Uterus (tissue), 2 donors: ENCODE data around the gene ZDHHC21.

Experiments
- POLR2A ChIP-seq, 2 donors: fragments of 450-650 bp; IDR thresholded peaks; one replicate each; pipeline ENCODE4 v1.6.1; 2016; ENCODE audit warnings: antibody characterized with exemption in 2 of 2, mild to moderate bottlenecking in 1 of 2, moderate library complexity in 1 of 2
- TF ChIP-seq, protein P1 (sequence below), 4 experiments: fragments of 200-600 bp in 2 of 4; fragments of 450-650 bp in 2 of 4; sonication (generic) in 2 of 4; IDR thresholded peaks; one replicate each; pipeline ENCODE4 v1.5.1; 2016 to 2019; ENCODE audit warnings: antibody characterized with exemption in 4 of 4, mild to moderate bottlenecking in 2 of 4, moderate library complexity in 1 of 4

DNA sequence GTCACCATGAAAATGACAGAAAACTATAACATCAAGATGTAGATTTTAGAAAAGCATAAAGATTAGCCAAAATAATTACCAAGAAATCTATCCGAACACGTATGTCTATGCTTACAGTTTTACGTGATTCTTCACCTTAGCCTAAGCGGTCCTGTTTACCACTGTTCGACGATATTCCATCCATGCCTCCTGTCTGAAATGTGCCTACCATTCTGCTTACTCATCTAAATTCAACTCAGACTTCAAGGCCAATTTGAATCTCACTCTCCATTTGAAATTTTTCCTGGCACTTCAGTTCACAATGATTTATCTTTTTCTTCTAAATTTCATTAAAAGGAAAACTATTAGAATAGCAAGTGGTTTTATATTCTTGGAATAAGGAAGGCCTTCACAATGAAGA, 15.4 kb downstream of the ZDHHC21 start:
- TF ChIP-seq, protein P1, sequence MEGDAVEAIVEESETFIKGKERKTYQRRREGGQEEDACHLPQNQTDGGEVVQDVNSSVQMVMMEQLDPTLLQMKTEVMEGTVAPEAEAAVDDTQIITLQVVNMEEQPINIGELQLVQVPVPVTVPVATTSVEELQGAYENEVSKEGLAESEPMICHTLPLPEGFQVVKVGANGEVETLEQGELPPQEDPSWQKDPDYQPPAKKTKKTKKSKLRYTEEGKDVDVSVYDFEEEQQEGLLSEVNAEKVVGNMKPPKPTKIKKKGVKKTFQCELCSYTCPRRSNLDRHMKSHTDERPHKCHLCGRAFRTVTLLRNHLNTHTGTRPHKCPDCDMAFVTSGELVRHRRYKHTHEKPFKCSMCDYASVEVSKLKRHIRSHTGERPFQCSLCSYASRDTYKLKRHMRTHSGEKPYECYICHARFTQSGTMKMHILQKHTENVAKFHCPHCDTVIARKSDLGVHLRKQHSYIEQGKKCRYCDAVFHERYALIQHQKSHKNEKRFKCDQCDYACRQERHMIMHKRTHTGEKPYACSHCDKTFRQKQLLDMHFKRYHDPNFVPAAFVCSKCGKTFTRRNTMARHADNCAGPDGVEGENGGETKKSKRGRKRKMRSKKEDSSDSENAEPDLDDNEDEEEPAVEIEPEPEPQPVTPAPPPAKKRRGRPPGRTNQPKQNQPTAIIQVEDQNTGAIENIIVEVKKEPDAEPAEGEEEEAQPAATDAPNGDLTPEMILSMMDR (IDR thresholded peaks at IDR 0.05), result no peak
- TF ChIP-seq POLR2A (IDR thresholded peaks at IDR 0.05), result no peak
